RWPE1 (cell line): ENCODE results near the gene PPM1M.

Experiments
- CTCF ChIA-PET: fragments of 350-600 bp; sonication (Branson Sonifier 250); formaldehyde crosslinking; extraction: SDS; loops from one replicate; lab custom pipeline; 2021; lab: Yijun Ruan, JAX
- POLR2A ChIA-PET: fragments of 400-600 bp; formaldehyde crosslinking; extraction: SDS; loops from one replicate; lab custom pipeline; 2020; ENCODE audit warnings: antibody characterized with exemption; ENCODE audit not compliant: low non-redundant PET; lab: Yijun Ruan, JAX
- DNase-seq: peaks from one replicate; pipeline ENCODE4 v3.0.0; 2012; ENCODE audit warnings: low spot score
- H3K27ac ChIP-seq: fragments of 450-650 bp; 2 replicates; pipeline ENCODE4 v1.5.1; 2017
- CTCF ChIP-seq: fragments of 450-650 bp; conservative IDR thresholded peaks from 2 replicates; pipeline ENCODE4 v1.5.1; 2017; ENCODE audit warnings: low read depth, mild to moderate bottlenecking

Gene PPM1M

GRCh38 chr3:52245322-52246263 is at the start of gene PPM1M:
PPM1M (plus strand) TSS chr3:52245759; CDS start chr3:52245825, 66 bp downstream.
- peak; percentile 39 for DNase-seq
- CTCF ChIA-PET = no interaction called here
- peak within 1 kb of the TSS; percentile 87 for H3K27ac ChIP-seq
- TF ChIP-seq CTCF = no peak
- POLR2A ChIA-PET = no interaction called here

GRCh38 chr3:52195823-52196331 is 49.7 kb upstream of the PPM1M start:
- no peak for DNase-seq
- TF ChIP-seq CTCF = no peak
- ChIA-PET POLR2A (no interaction called here), CTCF (no interaction called here)
- peak overlapping the region; percentile 73 for H3K27ac ChIP-seq

- DNase-seq = no peak
- H3K27ac ChIP-seq = peak overlapping the region; percentile 73
- TF ChIP-seq CTCF = no peak
- POLR2A ChIA-PET = interaction anchor here (0.6 kb wide), 3 partner anchors 164 to 201 kb away, joined by 3 to 6 read pairs (median 3); no protein-coding TSS in a partner anchor
- CTCF ChIA-PET = interaction anchor here (0.6 kb wide), 1 partner anchor 1041 kb away, joined by 5 read pairs; no protein-coding TSS in a partner anchor
Observed at GRCh38 chr3:52196977-52197376, 48.6 kb upstream of the PPM1M start.

- peak overlapping the region; percentile 73 for H3K27ac ChIP-seq
- no peak for DNase-seq
- no peak for TF ChIP-seq CTCF
- POLR2A ChIA-PET = interaction anchor here (0.6 kb wide), 2 partner anchors 197 to 201 kb away, joined by 3 read pairs; no protein-coding TSS in a partner anchor
- CTCF ChIA-PET = no interaction called here
Observed at GRCh38 chr3:52197499-52197841, 48.1 kb upstream of the PPM1M start.

GRCh38 chr3:52197842-52198625 is 47.5 kb upstream of the PPM1M start, which contains the start of gene ALAS1:
ALAS1 (plus strand) TSS chr3:52198160; CDS start chr3:52199242, 1,082 bp downstream.
- ChIA-PET POLR2A (no interaction called here), CTCF (no interaction called here)
- H3K27ac ChIP-seq = peak within 1 kb of the TSS; percentile 73
- DNase-seq = peak; percentile 86
- no peak for TF ChIP-seq CTCF
